GM18511 (cell line): ENCODE results near the gene AJUBA.
"Not testable (repeated sequence)": the region's sequence is repeated elsewhere in the genome, so short reads cannot be mapped to it uniquely, and the experiment has no call there.

Experiments
- ATAC-seq: cut with Tn5 transposase; IDR thresholded peaks from one replicate; pipeline ENCODE4 v1.9.1; 2021; ENCODE audit warnings: mild to moderate bottlenecking, moderate library complexity; ENCODE audit not compliant: unreplicated experiment

The AJUBA gene

DNA sequence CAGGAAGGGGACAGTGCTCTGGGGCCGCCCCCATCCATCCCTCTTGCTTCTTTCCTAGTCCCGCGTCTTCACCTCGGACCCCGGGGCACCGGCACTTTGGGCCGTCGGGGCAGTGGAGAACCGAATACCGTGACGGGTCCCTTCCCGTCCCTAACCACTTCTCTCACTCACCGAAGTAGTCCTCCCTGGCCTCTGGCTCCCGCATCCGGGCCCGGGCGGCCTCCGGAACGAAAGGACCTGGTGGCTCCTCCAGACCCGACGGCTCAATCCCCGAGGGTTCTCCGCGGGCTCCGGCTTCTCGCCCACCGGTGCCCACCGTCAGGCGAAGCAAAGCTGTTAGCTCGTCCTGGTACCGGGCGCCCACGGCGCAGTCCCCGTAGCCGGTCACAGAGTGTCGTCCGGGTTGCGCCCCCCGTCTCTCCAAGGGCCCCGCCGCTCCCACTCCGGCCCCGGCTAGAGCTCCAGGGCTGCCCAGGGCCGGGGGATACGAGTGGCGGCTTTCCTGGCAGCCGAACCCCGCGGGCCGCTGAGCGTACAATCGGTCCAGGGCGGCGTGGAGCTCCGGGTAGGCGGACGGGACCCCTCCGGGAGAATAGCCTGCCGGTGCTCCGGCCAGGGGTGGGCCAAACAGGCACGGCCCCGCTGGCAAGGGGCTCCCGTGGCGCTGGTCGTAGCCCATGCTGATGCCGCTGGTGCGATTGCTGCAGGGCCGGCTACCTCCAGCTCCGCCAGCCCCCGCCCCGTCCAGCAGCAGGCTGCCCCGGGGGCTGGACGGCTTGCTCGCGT, 1.1 kb downstream of the AJUBA start:
- ATAC-seq = no peak

DNA sequence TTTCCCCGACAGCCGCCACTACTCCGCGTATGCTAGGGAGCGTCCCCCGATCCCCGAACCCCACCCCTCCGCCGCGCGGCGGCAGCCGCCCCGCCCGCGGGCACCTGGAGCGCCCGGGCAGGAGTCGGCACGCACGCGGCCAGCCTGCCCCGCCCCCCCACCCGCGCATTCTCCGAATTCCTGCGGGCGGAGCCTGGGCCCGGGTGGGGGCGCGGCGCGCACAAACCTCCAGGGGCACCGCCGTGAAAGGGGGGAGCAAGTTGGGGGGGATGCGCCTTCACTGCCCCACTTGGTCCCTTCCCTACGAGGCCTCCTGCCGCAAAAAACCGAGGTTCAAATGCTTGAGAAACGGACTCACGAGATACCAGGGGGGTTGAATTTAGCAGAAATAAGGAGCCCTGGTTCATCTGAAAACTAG, 1.7 kb downstream of the AJUBA start:
- no peak for ATAC-seq

DNA sequence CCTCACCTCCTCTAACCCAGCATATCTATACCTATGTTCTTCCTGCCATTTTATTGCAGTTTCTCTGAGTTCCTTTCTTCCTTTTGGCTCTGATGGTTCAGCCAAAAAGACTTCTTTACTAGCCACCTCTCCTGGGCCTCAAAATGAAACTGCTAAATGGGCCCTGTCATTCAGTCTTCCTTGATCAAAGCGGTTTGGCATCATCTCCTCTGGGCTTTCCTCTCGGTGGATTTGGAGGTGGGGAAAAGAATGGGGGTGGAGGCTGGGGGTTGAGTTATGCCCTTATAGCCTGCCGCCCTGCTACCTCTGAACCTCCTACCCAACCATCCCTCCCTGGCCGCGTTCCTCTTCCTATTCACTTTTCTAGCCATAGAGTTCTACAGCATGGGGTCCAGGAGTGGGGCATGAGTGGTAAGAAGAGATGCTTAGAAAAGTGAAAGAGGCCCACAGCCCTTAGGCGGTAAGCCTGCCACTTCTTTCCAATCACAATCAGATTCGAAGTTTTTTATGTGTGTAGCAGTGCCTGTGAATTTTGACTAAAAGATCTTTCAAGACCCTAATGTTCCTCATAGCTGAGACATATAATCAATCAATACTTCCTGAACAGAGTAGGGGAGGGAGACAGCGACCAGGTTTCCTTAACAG, 2.5 kb downstream of the AJUBA start:
- ATAC-seq = no peak

DNA sequence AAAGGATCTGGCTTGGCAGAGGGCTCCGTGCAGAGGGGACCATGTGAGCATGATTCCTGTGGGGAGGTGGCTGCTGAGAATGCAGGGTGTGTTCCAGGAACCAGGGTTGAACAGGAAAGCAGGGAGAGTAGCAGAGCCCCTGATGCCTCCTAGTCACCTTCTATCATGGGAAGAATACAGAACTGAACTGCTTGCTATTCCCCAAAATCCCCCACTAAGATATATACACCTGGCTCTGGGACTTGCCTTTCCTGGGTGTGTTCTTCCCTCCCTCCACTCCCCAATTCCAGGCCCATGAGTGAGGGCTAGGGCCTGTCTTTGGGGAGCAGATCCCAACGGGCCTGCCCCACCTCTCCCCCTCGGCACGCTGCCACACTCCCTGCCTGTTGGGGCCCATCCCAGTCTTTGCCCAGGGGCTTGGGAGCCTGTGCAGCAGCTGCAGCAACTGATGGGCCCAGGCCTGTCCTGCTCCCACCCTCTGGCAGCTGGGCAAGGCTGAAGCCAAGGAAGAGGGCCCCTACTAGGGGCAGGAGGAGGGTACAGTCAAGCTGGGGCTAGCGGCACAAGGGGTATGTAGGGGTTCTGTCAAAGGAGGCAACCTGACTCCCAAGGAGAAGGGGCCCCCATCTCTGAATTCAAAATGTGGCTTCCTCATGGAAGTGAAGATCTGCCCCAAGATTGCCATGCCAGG, 3.2 kb downstream of the AJUBA start:
- ATAC-seq = no peak

DNA sequence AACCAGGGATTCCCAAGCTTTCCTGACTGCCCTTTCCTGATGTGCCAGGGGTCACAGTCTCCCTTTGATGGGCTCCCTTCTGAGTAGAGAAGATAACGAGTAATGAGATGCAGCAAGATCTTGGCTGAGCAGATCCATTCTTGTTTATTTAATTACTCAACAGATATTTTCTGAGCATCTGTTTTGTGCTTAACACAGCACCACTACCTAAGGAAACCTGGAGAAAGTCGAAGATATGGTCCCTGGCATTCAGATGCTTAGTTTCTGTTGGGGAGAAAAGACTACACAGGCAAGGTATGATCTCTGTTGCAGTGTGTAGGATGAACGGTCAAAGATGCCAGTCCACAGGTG, 3.9 kb downstream of the AJUBA start:
- no peak for ATAC-seq

DNA sequence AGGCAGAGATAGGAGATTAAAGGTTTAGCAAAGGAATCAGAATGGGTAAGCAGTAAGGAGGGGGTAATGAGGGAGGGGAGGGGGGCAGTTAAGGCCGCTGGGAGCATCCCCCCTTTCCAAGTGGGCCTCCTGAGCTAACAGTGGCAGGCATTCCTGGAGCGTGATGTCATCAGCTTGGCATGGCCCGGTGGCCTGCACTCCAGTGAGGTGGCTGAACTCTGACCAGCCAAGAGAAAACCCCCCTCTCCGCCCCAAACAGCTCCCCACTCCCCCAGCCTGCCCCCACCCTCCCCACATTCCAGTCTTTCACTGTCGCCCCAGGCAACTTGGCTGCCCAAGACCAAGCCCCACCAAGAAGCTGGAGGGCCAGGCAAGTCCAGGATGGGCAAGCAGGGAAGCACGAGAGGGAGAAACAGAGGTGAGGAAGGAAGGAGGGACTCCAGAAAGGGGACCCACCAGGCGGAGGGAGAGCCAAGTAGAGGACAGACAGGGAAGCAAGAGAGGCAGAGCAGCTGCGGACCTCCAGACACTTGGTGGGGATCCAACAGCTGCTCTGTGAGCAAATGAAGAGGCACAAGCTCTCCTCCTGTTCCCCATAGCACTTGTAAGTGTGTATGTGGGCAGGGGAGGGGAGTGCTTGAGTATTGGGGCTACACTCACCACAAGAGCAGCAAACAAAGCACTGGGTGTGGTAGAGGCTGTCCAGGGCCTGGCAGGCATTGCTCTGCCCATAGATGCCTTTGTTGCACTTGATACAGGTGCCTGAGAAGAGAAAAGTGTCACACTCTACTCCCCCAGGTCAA, 4.5 kb downstream of the AJUBA start:
- no peak for ATAC-seq

DNA sequence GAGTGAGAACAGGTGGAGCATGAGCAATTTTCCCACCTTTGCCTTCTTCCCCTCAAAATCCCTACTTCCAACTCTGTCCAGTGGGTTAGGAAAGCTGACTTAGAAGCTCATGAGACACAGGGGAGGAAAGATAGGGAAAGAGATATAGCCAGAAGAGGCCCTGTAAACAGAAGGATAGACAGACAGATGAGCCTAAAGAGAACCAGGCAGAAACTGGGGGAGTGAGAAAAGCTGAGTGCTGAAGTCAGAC, 5.0 kb downstream of the AJUBA start:
- ATAC-seq = no peak

DNA sequence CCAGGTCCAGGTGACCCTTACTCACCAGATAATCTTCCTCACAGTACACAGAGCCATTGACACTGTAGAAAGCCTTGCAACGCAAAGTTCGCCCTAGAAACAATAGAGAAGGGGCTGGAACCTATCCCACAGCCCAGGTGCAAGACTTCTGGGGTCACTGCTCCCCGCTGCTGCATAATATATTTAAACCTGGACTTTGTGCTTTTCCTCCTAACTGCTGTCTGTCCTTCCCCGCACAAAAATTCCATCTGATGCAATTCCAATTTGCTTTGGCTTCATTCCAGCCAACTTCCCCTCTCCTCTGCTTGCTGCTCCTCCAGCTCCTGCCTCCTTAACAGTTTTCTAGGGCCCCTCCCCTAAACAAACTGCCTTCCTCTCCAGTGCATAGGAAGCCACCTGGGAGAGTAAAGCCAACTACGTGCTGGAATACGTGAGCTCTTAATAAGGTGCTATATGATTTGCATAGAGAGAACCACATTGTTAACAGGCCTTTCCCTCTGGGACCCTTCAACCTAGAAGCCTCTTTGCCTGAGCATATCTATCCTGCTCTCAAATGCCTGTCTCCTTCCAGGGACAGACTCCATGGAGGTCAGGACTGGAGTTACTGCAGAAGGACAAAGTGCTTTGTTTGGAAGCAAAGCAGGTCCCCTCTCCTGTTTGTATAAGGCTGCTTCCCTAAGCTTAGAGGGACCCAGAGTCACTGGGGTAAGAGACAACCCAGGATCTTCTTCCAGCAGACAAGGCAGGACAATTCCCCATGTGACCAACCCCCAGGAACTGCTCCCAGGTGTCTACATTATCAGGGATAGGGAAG, 5.5 kb downstream of the AJUBA start:
- ATAC-seq = no peak

DNA sequence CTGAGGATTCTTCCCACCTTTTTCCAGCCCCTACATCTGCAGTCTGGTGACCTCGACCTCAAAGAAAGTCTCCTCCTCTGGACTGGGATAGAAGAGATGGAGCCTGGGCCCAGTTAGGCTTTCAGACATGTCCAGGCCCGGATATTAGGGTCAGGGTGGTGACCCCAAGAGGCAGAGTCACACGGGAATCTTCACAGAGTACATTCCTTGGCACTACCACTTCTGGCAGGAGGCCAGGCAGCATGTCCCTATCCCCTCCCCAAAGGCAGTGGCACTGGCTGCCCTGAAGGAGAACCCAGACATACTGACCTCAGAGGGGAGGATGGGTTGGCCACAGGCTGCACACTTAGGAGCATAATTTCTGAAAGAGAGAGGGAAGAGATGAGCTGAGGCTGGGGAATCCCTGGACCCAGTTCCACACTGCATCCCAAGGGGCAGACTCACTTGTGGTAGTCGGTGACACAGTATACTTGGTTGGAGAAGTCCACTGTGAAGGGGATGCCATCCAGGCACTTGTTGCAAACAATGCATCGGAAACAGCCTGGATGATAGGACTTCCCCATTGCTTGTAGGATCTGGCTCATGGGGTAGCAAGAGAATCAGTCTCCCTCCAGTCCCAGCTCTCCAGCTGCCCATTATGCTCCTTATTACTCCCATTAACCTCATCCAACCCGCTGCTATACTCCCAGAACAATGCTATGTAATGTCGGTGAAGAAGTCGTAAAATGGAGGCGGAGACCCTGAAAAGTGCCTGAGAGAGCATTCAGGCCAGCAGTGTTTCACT, 7.6 kb downstream of the AJUBA start:
- ATAC-seq = no peak

DNA sequence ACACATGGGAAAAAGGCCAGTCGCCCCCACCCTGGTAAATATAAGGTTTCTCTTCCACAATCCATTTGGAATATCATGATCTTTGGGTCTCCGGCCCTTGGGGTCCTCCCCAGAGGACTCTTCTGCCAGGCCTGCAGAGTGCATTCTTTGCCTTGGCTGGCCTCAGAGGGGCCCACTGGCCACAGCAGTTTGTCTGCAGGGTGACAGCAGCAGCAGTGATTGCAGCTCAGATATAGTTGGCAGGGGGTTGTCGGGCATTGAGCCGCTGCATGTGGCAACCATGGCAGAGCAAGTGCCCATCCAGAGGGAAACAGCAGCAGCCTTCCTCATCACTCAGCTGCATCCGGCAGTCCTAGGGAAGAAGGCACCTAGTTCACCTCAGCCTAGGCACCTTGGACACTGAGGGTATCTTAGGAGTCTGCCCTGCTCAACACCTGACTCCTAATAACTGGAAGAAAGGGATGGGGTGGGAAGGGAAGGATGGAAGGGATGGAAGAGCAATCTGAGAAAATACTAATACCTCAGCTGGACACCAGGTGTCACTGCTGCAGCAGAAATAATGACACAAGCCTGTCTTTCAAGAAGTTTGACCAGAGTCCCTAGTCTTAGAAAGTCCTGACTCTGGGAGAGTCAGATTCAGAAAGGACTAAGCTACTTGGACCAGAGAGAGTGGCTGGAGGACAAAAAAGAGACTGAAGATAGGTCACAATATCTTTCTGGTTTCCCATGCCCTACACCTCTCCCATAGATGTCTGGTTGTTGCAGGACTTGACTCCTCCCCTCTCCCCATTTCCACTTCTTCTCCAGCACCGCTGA, 8.9 kb downstream of the AJUBA start:
- ATAC-seq = peak; percentile 51

DNA sequence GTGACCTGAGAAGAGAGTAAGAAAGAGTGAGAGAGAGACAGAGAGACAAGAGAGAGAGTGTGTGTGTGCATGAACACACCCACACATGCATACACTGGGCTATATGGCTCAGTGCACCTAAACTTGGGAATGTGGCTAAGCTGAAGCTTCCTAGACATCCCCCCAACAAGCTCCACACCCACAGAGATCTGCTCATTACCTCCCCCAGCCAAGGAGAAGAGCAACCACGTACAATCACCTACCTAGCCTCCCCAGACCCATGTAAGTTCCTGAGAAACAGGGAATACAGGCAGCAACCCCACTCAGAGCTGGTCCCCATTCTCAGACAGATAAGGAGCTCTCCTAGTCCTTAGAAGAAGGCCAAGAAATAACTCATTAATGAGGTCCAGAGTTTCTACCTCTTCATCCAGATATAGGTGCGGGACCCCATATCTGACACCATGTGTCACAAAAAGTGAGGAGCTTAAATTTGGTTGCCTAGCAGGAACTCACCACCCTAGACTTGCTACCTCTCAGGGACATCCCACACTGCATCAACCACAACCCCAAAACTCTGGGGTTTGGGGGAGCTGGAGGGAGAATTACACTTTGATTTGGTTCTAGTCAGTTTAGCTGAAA, 9.9 kb downstream of the AJUBA start:
- no peak for ATAC-seq

DNA sequence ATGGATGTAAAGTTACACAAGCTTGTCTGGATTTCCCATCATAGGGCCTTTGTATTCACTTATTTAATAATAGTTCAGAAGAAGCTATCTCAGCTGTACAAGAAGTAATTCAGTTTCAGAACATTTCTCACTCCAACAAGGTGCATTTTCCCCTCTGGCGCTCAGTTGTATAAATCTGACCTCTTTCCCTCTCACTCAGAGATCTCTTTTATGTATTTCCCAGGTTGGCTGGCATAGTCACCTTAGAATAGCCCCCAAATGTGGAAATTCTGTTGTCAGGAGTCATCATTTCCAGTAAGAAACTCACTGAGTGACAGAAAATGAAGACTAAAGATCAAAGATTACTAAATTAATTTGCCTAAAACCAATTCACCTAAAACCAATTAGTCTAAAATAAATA, 11.2 kb downstream of the AJUBA start:
- no peak for ATAC-seq

DNA sequence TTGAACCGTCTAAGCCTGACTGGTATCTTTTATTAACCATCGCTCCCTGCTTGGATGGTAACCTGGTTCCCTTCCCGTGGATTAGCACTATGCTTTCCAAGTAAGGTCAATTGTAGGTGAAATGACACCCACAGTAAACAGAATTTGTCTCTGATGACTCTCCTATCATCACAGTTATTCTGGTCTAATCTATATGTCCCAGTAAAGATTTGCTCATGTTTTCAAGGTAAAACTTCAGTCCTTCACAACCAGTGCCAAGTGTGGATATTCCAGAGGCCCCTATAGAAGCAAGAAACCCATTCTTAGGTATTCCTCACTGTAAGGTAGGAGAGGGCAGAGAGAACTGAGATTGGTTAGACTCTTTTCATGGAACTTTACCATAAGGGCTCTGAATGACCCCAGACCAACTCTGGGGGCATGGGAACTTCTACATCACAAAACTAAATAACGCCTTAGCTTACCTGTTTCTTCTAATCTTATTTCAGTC, 15.5 kb downstream of the AJUBA start:
- ATAC-seq = no peak

DNA sequence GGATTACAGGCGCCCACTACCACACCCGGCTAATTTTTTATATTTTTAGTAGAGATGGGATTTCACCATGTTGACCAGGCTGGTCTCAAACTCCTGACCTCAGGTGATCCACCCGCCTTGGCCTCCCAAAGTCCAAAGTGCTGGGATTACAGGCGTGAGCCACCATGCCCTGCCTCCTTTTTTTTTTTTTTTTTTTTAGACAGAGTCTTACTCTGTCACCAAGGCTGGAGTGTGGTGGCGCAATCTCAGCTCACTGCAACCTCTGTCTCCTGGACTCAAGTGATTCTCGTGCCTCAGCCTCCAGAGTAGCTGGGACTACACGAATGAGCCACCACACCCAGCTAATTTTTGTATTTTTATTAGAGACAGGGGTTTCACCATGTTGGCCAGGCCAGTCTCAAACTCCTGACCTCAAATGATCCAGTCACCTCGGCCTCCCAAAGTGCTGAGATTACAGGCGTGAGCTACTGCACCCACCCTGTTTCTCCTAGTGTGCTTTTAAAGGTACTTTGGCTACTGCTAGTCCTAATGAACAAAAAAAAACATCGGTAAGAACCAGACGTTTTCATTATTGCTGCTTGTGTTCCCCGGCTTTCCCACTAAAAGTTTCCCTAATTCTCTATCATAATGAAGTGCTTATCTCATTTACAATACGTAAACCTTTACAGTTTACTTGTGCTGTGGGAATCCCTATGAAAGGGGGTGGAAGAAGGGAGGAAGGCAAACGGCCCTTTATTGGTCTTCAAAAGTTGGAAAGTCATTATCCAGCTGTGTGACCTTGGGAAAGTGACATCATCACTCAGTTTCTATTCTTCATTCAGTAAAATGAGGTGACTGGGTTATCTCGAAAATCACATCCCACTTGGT, 16.2 kb downstream of the AJUBA start:
- ATAC-seq = not testable (repeated sequence)

DNA sequence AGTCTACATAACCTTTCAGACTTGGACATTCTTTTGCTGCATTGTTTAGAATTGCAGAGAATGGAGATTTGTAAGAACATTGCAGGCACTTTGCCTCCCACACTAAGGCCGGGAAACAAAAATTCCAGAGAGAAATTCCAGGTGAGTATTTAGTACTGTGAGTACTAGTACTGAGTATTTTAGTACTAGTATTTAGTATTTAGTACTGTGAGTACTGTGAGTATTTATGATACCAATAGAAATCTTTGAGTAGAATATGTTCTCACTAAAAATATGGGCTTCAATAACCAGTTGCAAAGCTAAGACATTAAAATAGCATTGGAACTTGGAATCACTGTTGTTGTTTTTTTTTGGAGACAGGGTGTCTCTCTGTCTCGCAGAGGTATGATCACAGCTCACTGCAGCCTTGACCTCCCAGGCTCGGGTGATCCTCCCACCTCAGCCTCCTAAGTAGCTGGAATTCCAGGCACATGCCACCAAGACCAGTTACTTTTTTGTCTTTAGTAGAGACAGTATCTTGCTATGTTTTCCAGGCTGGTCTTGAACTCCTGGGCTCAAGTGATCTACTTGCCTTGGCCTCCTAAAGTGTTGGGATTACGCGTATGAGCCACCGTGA, 20.2 kb downstream of the AJUBA start:
- ATAC-seq = no peak

DNA sequence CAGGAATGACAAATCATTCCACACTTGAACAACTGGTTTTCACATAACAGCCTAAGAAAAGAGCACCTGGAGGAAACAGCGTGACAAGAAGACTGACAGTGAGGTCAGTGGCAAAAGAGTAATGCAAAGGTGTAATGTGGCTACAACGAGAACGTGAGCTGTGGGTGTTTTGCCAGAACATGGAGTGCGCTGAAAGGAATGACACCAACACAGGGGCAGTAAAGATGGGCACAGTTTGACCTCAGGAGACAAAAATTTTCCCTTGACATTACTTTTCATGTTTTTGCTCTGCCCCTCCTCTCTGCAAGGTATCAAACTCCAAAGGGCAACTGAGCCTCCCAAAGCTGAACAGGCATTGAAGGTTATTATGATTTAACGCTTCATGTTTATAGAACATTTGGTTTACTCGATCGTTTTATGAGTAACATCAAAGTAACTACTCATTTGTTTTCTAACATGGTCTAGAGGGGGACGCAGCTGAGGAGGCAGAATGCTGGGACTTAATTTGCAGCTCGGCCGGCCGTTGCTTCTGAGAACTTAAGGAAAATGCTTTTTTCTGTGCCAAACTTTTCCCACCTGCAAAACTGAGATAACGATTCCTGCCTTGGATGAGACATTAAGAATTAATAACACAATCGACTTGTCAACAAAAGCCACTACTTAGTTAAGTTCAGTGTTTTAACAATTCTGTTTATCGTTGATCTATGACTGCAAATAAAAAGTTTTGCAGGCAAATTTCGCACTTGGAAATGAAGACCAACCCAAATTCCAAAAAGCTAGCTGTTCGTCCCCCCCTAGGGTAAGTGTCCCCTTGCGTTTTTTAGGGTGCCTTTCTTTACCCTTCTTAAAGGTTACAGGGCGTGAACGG, 26.4 kb downstream of the AJUBA start:
- ATAC-seq = no peak
